ENCODE results near the gene AP3B1. TPM values are rescaled to one million over a fixed set of nuclear protein-coding genes. Genes with fewer than 3 reads are reported as not detected.

Gene AP3B1
- total and polyA plus RNA-seq, 2 donors (not counting 3 experiments of a cell fraction or from before 2014, with no cell fraction given), result 31.6 to 46.7 TPM

DNA sequence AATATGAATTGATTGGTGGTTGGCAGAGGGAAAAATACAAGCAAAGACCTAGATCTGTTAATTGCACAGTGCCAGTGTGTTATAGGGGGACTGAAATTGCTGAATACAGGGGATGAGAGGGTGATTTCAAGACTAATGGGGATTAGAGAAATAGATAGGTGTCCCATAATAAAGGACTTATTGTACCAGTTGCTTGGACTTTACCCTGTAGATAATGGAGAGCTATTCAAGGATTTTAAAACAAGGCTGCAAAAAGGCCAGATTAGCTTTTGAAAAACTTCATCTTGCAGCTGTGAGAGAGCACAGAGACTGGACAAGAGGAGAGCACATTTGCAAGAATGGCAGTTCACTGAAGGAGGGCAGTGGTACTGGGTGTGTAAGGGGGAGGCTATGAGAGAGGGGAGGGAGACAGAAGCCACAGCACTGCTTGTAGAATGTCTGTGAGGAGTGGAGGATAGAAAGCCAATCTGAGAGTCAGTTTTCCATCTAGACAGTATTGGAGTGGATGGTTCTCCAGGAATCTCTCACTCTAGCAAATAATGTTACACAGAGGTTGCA, 37.1 kb upstream of the AP3B1 start:
- Histone ChIP-seq H3K27ac (ENCODE audit: insufficient read depth, low read depth, low read length) (no peak overlapping the region), H3K4me2 (ENCODE audit: insufficient read depth, low read length) (no peak overlapping the region), H3K9me3 (replicated peaks; ENCODE audit: control insufficient read depth, insufficient read depth, low read length) (no peaks in the 10 kb centered on the region), H3K4me1 (ENCODE audit: control insufficient read depth, extremely low read depth, insufficient read depth, low read length) (no peaks in the 10 kb centered on the region), H3K9me1 (replicated peaks; ENCODE audit: control insufficient read depth, extremely low read depth, insufficient read depth, low read length) (no peaks in the 10 kb centered on the region), H3K9ac (replicated peaks; ENCODE audit: extremely low read depth, insufficient read depth, low read length) (no peak overlapping the region), H3K36me3 (ENCODE audit: control insufficient read depth in 2 of 2, extremely low read depth in 1 of 2, insufficient read depth in 2 of 2, low read length in 2 of 2) (no peaks in the 10 kb centered on the region), H2AFZ (ENCODE audit: low read depth, low read length) (no peak overlapping the region), H3K27me3 (ENCODE audit: control insufficient read depth in 2 of 2, insufficient read depth in 2 of 2, low read length in 2 of 2) (peaks cover 4% of the 10 kb centered on the region in 2 experiments), H3K4me3 (replicated peaks in 1 of 3; ENCODE audit: insufficient read depth in 1 of 3, low read depth in 1 of 3, low read length in 3 of 3) (no peak overlapping the region), H3K79me2 (ENCODE audit: control insufficient read depth, insufficient read depth, low read length) (no peaks in the 10 kb centered on the region), H4K20me1 (replicated peaks; ENCODE audit: control insufficient read depth, extremely low read depth, insufficient read depth, low read length) (no peaks in the 10 kb centered on the region)
- no peak for TF ChIP-seq JUN (IDR thresholded peaks at IDR 0.05; ENCODE audit: borderline replicate concordance, insufficient read depth, insufficient read length, low read depth)
- TF ChIP-seq POLR2AphosphoS5 (IDR thresholded peaks at IDR 0.05; ENCODE audit: insufficient read depth, low read depth, low read length), result no peak
- TF ChIP-seq FOS (IDR thresholded peaks at IDR 0.05; ENCODE audit: borderline replicate concordance, insufficient read depth, low read length), result no peak
- no peak for TF ChIP-seq MYC (IDR thresholded peaks at IDR 0.05; ENCODE audit: low read depth, low read length)
- TF ChIP-seq POLR2A (IDR thresholded peaks at IDR 0.05; ENCODE audit: low read depth, low read length), result no peak
- no peak for TF ChIP-seq GATA2 (IDR thresholded peaks at IDR 0.05; ENCODE audit: insufficient read depth, insufficient read length, low read depth, low read length)
- TF ChIP-seq CTCF (IDR thresholded peaks at IDR 0.05; ENCODE audit: extremely low read depth in 1 of 2, insufficient read depth in 1 of 2, low read depth in 1 of 2, low read length in 2 of 2), result no peak
- TF ChIP-seq MAX (IDR thresholded peaks at IDR 0.05; ENCODE audit: insufficient read depth, insufficient read length), result no peak
- no peak for TF ChIP-seq EZH2 (IDR thresholded peaks at IDR 0.05; ENCODE audit: borderline replicate concordance, low read depth, low read length, severe bottlenecking)
- intact Hi-C loops (cut with micrococcal nuclease), result no loop called here
- FAIRE-seq (no peak), DNase-seq (ENCODE audit: low read depth, low spot score) (no peak)
- ChIA-PET POLR2A (interaction anchor here (0.7 kb wide), 1 partner anchor 691 kb away, joined by 4 read pairs; no protein-coding TSS in a partner anchor), CTCF (interaction anchor here (1.3 kb wide), 1 partner anchor 11 kb away, joined by 7 read pairs; no protein-coding TSS in a partner anchor)
- dilution Hi-C loops (cut with MboI; ENCODE audit: extremely low pct_ligation_motif_present, low sequenced_read_pairs), result no loop called here
- BruUV-seq (replicated peaks), result no TSS peak

Data from endothelial cell of umbilical vein (primary cell).